Smooth muscle cell (in vitro differentiated cells): ENCODE measurements around the gene NCKAP5. TPM values are rescaled to one million over a fixed set of nuclear protein-coding genes. Genes with fewer than 3 reads are reported as not detected.

ENCODE experiments used
- DNase-seq: peaks from one replicate; lab custom pipeline; 2025; ENCODE audit not compliant: unreplicated experiment; lab: John Stamatoyannopoulos, UW
- H2AFZ ChIP-seq: fragments of 200-600 bp; sonication (generic); 2 replicates; pipeline ENCODE4 v1.6.0; 2016; ENCODE audit warnings: antibody characterized with exemption, low read depth, mild to moderate bottlenecking
- H3F3A ChIP-seq: fragments of 200-600 bp; sonication (generic); 2 replicates; pipeline ENCODE4 v1.6.0; 2017; ENCODE audit warnings: antibody characterized with exemption, low read depth
- H3K27ac ChIP-seq: fragments of 200-600 bp; sonication (generic); 2 replicates; pipeline ENCODE4 v1.5.1; 2016; ENCODE audit warnings: low read depth, mild to moderate bottlenecking
- H3K27me3 ChIP-seq: fragments of 200-600 bp; sonication (generic); 2 replicates; pipeline ENCODE4 v1.6.1; 2016; ENCODE audit warnings: low read depth, mild to moderate bottlenecking
- H3K36me3 ChIP-seq: fragments of 200-600 bp; sonication (generic); 2 replicates; pipeline ENCODE4 v1.5.1; 2016; ENCODE audit warnings: low read depth
- H3K4me1 ChIP-seq: fragments of 200-600 bp; sonication (generic); 2 replicates; pipeline ENCODE4 v1.5.1; 2016; ENCODE audit warnings: low read depth
- H3K4me2 ChIP-seq: fragments of 200-600 bp; sonication (generic); 2 replicates; pipeline ENCODE4 v1.6.0; 2016; ENCODE audit warnings: mild to moderate bottlenecking
- H3K4me3 ChIP-seq: fragments of 200-600 bp; sonication (generic); 2 replicates; pipeline ENCODE4 v1.5.1; 2016; ENCODE audit warnings: mild to moderate bottlenecking
- H3K79me2 ChIP-seq: fragments of 200-600 bp; sonication (generic); 2 replicates; pipeline ENCODE4 v1.6.0; 2016; ENCODE audit warnings: low read depth, mild to moderate bottlenecking
- H3K9ac ChIP-seq: fragments of 200-600 bp; sonication (generic); 2 replicates; pipeline ENCODE4 v1.6.0; 2016; ENCODE audit warnings: low read depth
- H3K9me3 ChIP-seq: fragments of 200-600 bp; sonication (generic); replicated peaks from 2 replicates; pipeline ENCODE4 v1.5.1; 2016; ENCODE audit warnings: low read depth
- H4K20me1 ChIP-seq: fragments of 200-600 bp; sonication (generic); 2 replicates; pipeline ENCODE4 v1.6.0; 2016; ENCODE audit warnings: low read depth
- CTCF ChIP-seq: fragments of 200-600 bp; sonication (generic); IDR thresholded peaks from 2 replicates; pipeline ENCODE4 v1.5.1; 2017; ENCODE audit warnings: borderline replicate concordance, mild to moderate bottlenecking, antibody characterized with exemption; ENCODE audit not compliant: insufficient read depth, poor library complexity, severe bottlenecking
- WGBS: methylation state at CpG from one replicate; pipeline ENCODE4 v1.1.7; 2016; ENCODE audit warnings: low lambda C conversion rate; 5-methylcytosine and 5-hydroxymethylcytosine counted together
- polyA plus RNA-seq: library from polyadenylated mRNA; unstranded; fragments of >200 nt; fragmentation: Nextera tagmentation; extraction: Ambion mirVana; gene quantifications from 2 replicates; pipeline ENCODE4 v1.2.1, GENCODE V29; 2016
- total RNA-seq: library from RNA; depleted of rRNA; stranded (reverse); fragments of >200 nt; gene quantifications from 2 replicates; pipeline ENCODE4 v1.2.3, GENCODE V29; 2014

NCKAP5 gene
- total and polyA plus RNA-seq, 2 experiments from 2014 or later: 4.6 to 9.5 TPM

- Histone ChIP-seq H3K9me3 (no peaks in the 10 kb centered on the region), H3K4me2 (no peak overlapping the region), H3K36me3 (no peaks in the 10 kb centered on the region), H2AFZ (no peak overlapping the region), H3F3A (no peaks in the 10 kb centered on the region), H3K9ac (no peak overlapping the region), H3K79me2 (no peaks in the 10 kb centered on the region), H3K27ac (no peak overlapping the region), H3K4me1 (no peaks in the 10 kb centered on the region), H4K20me1 (no peaks in the 10 kb centered on the region), H3K4me3 (no peak overlapping the region), H3K27me3 (no peaks in the 10 kb centered on the region)
- no peak for TF ChIP-seq CTCF
- no peak for DNase-seq
- WGBS: 84% methylated on average over 3 of the region's 3 CpGs
Measured at GRCh38 chr2:132949108-132949507, 619.2 kb downstream of the NCKAP5 start.

GRCh38 chr2:132948211-132948610, 620.1 kb downstream of the NCKAP5 start:
- 84% methylated on average over 6 of the region's 6 CpGs for WGBS
- H3K4me2 ChIP-seq: no peak overlapping the region

GRCh38 chr2:132943829-132944228, 624.4 kb downstream of the NCKAP5 start:
- Histone ChIP-seq H4K20me1 (no peaks in the 10 kb centered on the region), H3K79me2 (no peaks in the 10 kb centered on the region), H3K27me3 (no peaks in the 10 kb centered on the region), H2AFZ (no peak overlapping the region), H3F3A (no peaks in the 10 kb centered on the region), H3K4me1 (no peaks in the 10 kb centered on the region), H3K36me3 (no peaks in the 10 kb centered on the region), H3K9me3 (no peaks in the 10 kb centered on the region), H3K4me3 (no peak overlapping the region), H3K27ac (no peak overlapping the region), H3K9ac (no peak overlapping the region), H3K4me2 (no peak overlapping the region)
- TF ChIP-seq CTCF: no peak
- WGBS: 94% methylated on average over 5 of the region's 5 CpGs
- no peak for DNase-seq

More at GRCh38 chr2:132948211-132948610, 620.1 kb downstream of the NCKAP5 start:
- DNase-seq: no peak
- H2AFZ ChIP-seq: no peak overlapping the region
- H3K27ac ChIP-seq: no peak overlapping the region
- no peaks in the 10 kb centered on the region for H4K20me1 ChIP-seq
- H3K4me1 ChIP-seq: no peaks in the 10 kb centered on the region
- no peaks in the 10 kb centered on the region for H3K27me3 ChIP-seq
- H3F3A ChIP-seq: no peaks in the 10 kb centered on the region
- no peaks in the 10 kb centered on the region for H3K36me3 ChIP-seq
- TF ChIP-seq CTCF: no peak
- no peak overlapping the region for H3K4me3 ChIP-seq
- no peaks in the 10 kb centered on the region for H3K79me2 ChIP-seq
- H3K9ac ChIP-seq: no peak overlapping the region
- no peaks in the 10 kb centered on the region for H3K9me3 ChIP-seq

GRCh38 chr2:132941296-132942020, 626.8 kb downstream of the NCKAP5 start:
- Histone ChIP-seq H3K27ac (no peak overlapping the region), H3K4me2 (no peak overlapping the region), H3K9me3 (no peaks in the 10 kb centered on the region), H3K4me1 (no peaks in the 10 kb centered on the region), H3K27me3 (no peaks in the 10 kb centered on the region), H3K36me3 (no peaks in the 10 kb centered on the region), H4K20me1 (no peaks in the 10 kb centered on the region), H3K79me2 (no peaks in the 10 kb centered on the region), H3K4me3 (no peak overlapping the region), H3K9ac (no peak overlapping the region), H2AFZ (no peak overlapping the region), H3F3A (no peaks in the 10 kb centered on the region)
- TF ChIP-seq CTCF: no peak
- WGBS: 94% methylated on average over 4 of the region's 4 CpGs
- DNase-seq: no peak
